ENCODE data around the gene UQCC3.

The UQCC3 gene

GRCh38 chr11:62713343-62713742 is 41.9 kb downstream of the UQCC3 start:
- Histone ChIP-seq H3K4me3 (ENCODE audit: low read depth, low read length, poor library complexity, severe bottlenecking) (no peak overlapping the region), H3K9ac (ENCODE audit: low read length) (no peak overlapping the region), H3K4me1 (ENCODE audit: insufficient read depth, low read length, severe bottlenecking) (peaks cover 25% of the 10 kb centered on the region), H3K27ac (ENCODE audit: low read depth, low read length, poor library complexity, severe bottlenecking) (peak overlapping the region; percentile 45), H3K79me2 (ENCODE audit: insufficient read depth, low read length) (no peaks in the 10 kb centered on the region), H3K36me3 (ENCODE audit: insufficient read depth, low read length) (peaks cover 81% of the 10 kb centered on the region), H3K9me3 (ENCODE audit: low read length) (no peaks in the 10 kb centered on the region), H2AFZ (ENCODE audit: low read length) (no peak overlapping the region), H3F3A (ENCODE audit: insufficient read depth, low read length) (peaks cover 12% of the 10 kb centered on the region; the same call in 1 of the 2 replicates), H3K27me3 (ENCODE audit: insufficient read depth, low read length) (no peaks in the 10 kb centered on the region), H3K9me2 (ENCODE audit: low read depth, low read length) (no peaks in the 10 kb centered on the region), H3K4me2 (ENCODE audit: low read length) (no peak overlapping the region), H4K20me1 (ENCODE audit: insufficient read depth, low read length) (no peaks in the 10 kb centered on the region)
- no peak for TF ChIP-seq EZH2 (IDR thresholded peaks at IDR 0.05; ENCODE audit: borderline replicate concordance, low read length)
- TF ChIP-seq CTCF (IDR thresholded peaks at IDR 0.05; ENCODE audit: low read length), result no peak

- Histone ChIP-seq H3K9ac (ENCODE audit: low read length) (no peak overlapping the region), H3K27ac (ENCODE audit: low read depth, low read length, poor library complexity, severe bottlenecking) (no peak overlapping the region)
Measured at GRCh38 chr11:62715150-62716130, 44.0 kb downstream of the UQCC3 start.

GRCh38 chr11:62716206-62716605 is 44.7 kb downstream of the UQCC3 start:
- Histone ChIP-seq H3K27me3 (ENCODE audit: insufficient read depth, low read length) (no peaks in the 10 kb centered on the region), H3K4me2 (ENCODE audit: low read length) (no peak overlapping the region), H3K9me2 (ENCODE audit: low read depth, low read length) (no peaks in the 10 kb centered on the region), H4K20me1 (ENCODE audit: insufficient read depth, low read length) (no peaks in the 10 kb centered on the region), H3K9me3 (ENCODE audit: low read length) (no peaks in the 10 kb centered on the region), H3F3A (ENCODE audit: insufficient read depth, low read length) (0 out of 2 replicates have a peak, but pooled peaks cover 12% of the 10 kb centered on the region), H3K36me3 (ENCODE audit: insufficient read depth, low read length) (peaks cover 95% of the 10 kb centered on the region), H3K79me2 (ENCODE audit: insufficient read depth, low read length) (no peaks in the 10 kb centered on the region), H3K4me3 (ENCODE audit: low read depth, low read length, poor library complexity, severe bottlenecking) (no peak overlapping the region), H3K4me1 (ENCODE audit: insufficient read depth, low read length, severe bottlenecking) (peaks cover 4% of the 10 kb centered on the region), H3K9ac (ENCODE audit: low read length) (no peak overlapping the region), H2AFZ (ENCODE audit: low read length) (no peak overlapping the region), H3K27ac (ENCODE audit: low read depth, low read length, poor library complexity, severe bottlenecking) (no peak overlapping the region)
- no peak for TF ChIP-seq CTCF (IDR thresholded peaks at IDR 0.05; ENCODE audit: low read length)
- TF ChIP-seq EZH2 (IDR thresholded peaks at IDR 0.05; ENCODE audit: borderline replicate concordance, low read length), result no peak

More at GRCh38 chr11:62715150-62716130, 44.0 kb downstream of the UQCC3 start:
- peaks cover 12% of the 10 kb centered on the region; the same call in 1 of the 2 replicates for H3F3A ChIP-seq (ENCODE audit: insufficient read depth, low read length)
- no peaks in the 10 kb centered on the region for H4K20me1 ChIP-seq (ENCODE audit: insufficient read depth, low read length)
- H3K4me2 ChIP-seq (ENCODE audit: low read length), result no peak overlapping the region
- no peaks in the 10 kb centered on the region for H3K9me3 ChIP-seq (ENCODE audit: low read length)
- TF ChIP-seq CTCF (IDR thresholded peaks at IDR 0.05; ENCODE audit: low read length), result no peak
- no peak for TF ChIP-seq EZH2 (IDR thresholded peaks at IDR 0.05; ENCODE audit: borderline replicate concordance, low read length)
- no peak overlapping the region for H2AFZ ChIP-seq (ENCODE audit: low read length)
- H3K27me3 ChIP-seq (ENCODE audit: insufficient read depth, low read length), result no peaks in the 10 kb centered on the region
- peaks cover 94% of the 10 kb centered on the region for H3K36me3 ChIP-seq (ENCODE audit: insufficient read depth, low read length)
- peaks cover 5% of the 10 kb centered on the region for H3K4me1 ChIP-seq (ENCODE audit: insufficient read depth, low read length, severe bottlenecking)
- no peak overlapping the region for H3K4me3 ChIP-seq (ENCODE audit: low read depth, low read length, poor library complexity, severe bottlenecking)
- no peaks in the 10 kb centered on the region for H3K9me2 ChIP-seq (ENCODE audit: low read depth, low read length)
- H3K79me2 ChIP-seq (ENCODE audit: insufficient read depth, low read length), result no peaks in the 10 kb centered on the region

Data from OCI-LY1 (cell line).